HG03103 (cell line): ENCODE measurements around the gene RHOBTB1.

Experiments
- ATAC-seq: cut with Tn5 transposase; IDR thresholded peaks from one replicate; pipeline ENCODE4 v1.9.1; 2021; ENCODE audit warnings: low read depth; ENCODE audit not compliant: unreplicated experiment

Gene RHOBTB1

GRCh38 chr10:60942788-60943315 lies 1.1 kb downstream of the RHOBTB1 start:
- ATAC-seq, result peak; percentile 45

GRCh38 chr10:60942134-60942787 lies 1.7 kb downstream of the RHOBTB1 start:
- no peak for ATAC-seq

GRCh38 chr10:60940446-60940845 lies 3.5 kb downstream of the RHOBTB1 start:
- ATAC-seq, result no peak

DNA sequence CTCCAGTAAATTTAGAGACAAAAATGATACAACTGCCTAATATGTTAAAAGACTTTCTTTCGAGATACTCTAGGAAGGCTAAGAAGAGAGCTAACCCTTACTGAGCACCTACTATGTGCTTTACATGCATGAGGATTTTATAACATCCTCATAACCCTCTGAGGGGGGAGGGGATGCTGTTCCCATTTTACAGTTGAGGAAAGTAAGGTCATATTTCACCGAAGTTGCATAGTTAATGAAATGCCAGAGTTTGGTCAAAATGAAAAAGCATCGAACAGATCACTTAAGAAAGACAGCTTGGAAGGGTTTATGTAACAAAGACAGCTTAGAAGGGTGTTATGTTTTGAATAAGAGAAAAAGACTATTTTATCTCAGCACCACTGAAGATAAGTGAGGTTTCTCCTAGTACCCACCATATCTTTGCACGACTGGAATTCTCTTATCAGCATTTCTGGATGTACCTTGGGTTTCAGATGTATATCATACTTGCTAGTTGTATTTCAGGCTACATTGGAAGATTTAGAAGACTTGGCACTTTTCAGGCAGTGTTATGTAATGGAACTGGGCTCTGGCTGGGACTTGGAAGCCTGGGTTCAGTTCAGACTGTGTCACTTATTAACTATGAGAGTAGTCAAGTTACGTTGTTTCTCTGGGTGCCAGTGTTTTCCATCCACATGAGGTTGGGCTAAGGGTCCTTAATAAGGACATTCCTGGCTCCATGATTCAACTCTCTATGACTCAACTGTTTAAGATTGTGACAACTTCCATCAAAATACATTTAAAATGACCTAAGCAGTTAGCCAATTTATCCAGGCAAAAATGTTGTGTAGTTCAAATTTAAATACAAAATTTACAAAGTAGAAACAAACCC lies 6.0 kb downstream of the RHOBTB1 start:
- ATAC-seq, result no peak

- ATAC-seq, result no peak
Observed at GRCh38 chr10:60937022-60937421, 7.0 kb downstream of the RHOBTB1 start.

GRCh38 chr10:60934215-60935175 lies 9.5 kb downstream of the RHOBTB1 start:
- no peak for ATAC-seq

GRCh38 chr10:60932756-60933155 lies 11.2 kb downstream of the RHOBTB1 start:
- ATAC-seq, result no peak

- no peak for ATAC-seq
Observed at GRCh38 chr10:60930237-60930636, 13.7 kb downstream of the RHOBTB1 start.

DNA sequence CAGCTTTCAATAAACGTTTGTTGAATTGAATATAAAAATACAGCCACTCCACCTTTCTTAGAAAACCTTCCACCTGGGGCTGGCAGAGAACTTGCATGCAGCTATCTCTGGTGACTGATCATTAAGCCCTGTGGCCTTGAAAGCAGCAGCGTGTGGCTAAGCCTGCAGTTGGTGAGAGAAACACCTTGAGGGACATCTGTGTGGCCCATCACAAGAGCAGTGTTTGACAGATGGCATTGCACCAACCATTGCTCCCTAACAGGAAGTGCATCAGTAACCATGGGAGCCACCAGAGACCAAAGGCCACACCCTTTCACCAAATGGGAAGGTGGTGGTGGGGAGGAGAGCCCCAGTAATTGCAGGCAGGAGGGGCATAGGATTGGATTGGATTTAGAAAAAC lies 22.4 kb downstream of the RHOBTB1 start:
- ATAC-seq, result no peak

GRCh38 chr10:60920479-60920878 lies 23.5 kb downstream of the RHOBTB1 start:
- no peak for ATAC-seq

GRCh38 chr10:60919551-60919950 lies 24.4 kb downstream of the RHOBTB1 start:
- ATAC-seq, result no peak

GRCh38 chr10:60917331-60918280 lies 26.4 kb downstream of the RHOBTB1 start:
- no peak for ATAC-seq

- no peak for ATAC-seq
Observed at GRCh38 chr10:60916025-60916424, 28.0 kb downstream of the RHOBTB1 start.

DNA sequence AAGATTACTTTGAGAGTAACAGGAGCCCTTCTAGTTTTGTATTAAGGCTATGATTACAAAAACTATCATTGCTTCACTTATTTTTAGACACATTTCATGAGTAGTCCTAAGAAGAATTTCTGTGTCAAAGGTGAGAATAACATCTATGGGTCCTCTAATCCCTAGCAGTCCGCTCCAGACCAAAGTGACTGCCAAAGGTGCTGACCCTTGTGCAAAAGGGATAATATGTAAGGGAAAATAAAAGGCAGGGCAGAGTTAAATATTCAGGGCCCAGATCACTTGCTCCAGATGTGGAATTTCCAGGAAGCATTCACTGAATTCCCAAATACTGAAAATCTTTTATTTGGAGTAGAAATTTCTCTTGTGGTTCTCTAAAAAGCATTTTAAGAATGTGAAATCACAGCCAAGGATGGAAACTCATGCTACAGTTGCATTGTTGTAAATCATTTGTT lies 29.3 kb downstream of the RHOBTB1 start:
- ATAC-seq, result no peak

DNA sequence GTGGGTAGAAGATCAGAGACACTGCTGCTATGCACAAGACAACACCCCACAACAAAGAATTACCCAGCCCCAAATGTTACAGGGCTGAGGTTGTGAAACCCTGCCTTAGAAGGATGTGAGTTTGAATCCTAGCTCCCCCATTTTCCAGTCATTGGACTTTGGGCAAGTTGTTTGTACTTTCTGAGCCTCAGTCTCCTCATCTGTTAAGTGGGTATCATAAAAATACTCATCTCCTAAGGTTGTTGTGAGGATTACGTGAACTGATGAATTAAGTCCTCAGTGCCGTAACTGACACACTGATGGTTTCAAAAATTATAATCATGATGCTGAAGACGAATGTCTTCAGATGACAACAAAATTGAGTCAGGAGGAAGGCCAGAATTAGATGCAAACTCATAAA lies 30.3 kb downstream of the RHOBTB1 start:
- ATAC-seq, result no peak

DNA sequence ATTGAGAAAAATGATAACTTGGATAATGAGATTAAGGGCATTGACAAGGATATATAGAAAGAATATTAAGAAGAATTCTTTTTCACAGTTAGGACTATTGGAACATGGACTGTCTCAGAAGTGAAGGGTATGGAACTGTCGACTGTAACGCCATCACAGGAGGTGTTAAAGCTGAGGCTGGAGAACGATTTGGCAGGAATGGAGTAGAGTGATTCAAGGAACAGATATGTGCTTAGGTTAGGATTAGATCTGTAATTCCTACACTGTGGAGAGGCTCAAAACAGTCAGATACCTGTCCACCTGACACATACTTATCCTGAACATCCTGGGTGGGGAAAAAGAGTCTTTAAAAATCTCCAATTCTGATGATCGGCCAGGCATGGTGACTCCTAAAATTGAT lies 30.9 kb downstream of the RHOBTB1 start:
- ATAC-seq, result no peak

GRCh38 chr10:60911715-60912114 lies 32.3 kb downstream of the RHOBTB1 start:
- ATAC-seq, result no peak

DNA sequence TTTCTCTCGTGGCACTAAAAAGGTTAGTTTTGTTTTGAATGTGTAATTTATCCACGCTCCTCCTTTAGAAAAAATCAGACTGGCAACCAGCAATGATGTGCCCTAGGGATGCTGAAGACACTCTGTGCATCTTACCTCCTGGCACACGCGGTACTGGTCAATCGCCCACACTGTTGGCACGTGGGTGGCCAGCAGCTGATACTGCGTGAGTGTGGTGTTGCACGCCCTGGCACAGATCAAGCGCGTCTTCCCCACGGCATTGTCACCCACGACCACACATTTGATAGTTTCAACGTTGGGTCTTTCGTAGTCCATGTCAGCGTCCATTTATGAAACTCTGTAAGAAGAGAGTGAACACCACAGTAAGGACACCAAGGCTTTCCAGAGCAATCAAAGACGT lies 32.8 kb downstream of the RHOBTB1 start:
- no peak for ATAC-seq

DNA sequence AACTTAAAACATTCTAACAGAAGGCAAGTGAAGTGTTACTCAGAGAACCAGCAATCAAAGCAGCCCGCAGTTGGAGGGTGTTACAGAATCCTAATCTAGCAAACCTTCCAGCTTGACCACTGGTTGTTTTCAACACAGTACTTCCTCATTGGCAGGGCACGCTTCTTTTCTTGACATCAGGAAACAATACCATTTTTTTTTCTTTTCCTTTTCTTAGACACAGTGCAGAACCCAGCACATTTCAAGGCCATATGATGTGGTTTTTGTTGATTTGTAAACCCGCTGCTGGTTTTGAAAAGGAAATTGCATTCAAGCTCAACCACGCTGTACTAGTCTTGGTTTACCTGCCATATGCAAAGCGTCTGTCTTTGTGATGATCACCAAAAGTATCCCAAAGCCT lies 33.4 kb downstream of the RHOBTB1 start:
- ATAC-seq, result no peak
